GM10847 (cell line): ENCODE measurements around the gene HPSE2.

Source experiments
- POLR2A ChIP-seq: IDR thresholded peaks from 2 replicates; pipeline ENCODE4 v1.6.1; 2011; ENCODE audit not compliant: insufficient read length; ENCODE audit errors: extremely low read depth

Gene HPSE2

GRCh38 chr10:98619446-98619845 lies 616.2 kb downstream of the HPSE2 start:
- TF ChIP-seq POLR2A = no peak

- no peak for TF ChIP-seq POLR2A
Observed at GRCh38 chr10:98617906-98618520, 617.6 kb downstream of the HPSE2 start.

- TF ChIP-seq POLR2A = no peak
Observed at GRCh38 chr10:98613446-98613845, 622.2 kb downstream of the HPSE2 start.

- TF ChIP-seq POLR2A = no peak
Observed at GRCh38 chr10:98611436-98611835, 624.2 kb downstream of the HPSE2 start.

- no peak for TF ChIP-seq POLR2A
Observed at GRCh38 chr10:98610836-98611235, 624.8 kb downstream of the HPSE2 start.

- no peak for TF ChIP-seq POLR2A
Observed at GRCh38 chr10:98610301-98610700, 625.4 kb downstream of the HPSE2 start.

- TF ChIP-seq POLR2A = no peak
Observed at GRCh38 chr10:98609265-98609664, 626.4 kb downstream of the HPSE2 start.

GRCh38 chr10:98608411-98608810 lies 627.2 kb downstream of the HPSE2 start:
- TF ChIP-seq POLR2A = no peak

GRCh38 chr10:98602224-98602623 lies 633.4 kb downstream of the HPSE2 start:
- TF ChIP-seq POLR2A = no peak

GRCh38 chr10:98599032-98599610 lies 636.5 kb downstream of the HPSE2 start:
- TF ChIP-seq POLR2A = no peak

GRCh38 chr10:98596404-98596803 lies 639.2 kb downstream of the HPSE2 start:
- TF ChIP-seq POLR2A = no peak

- no peak for TF ChIP-seq POLR2A
Observed at GRCh38 chr10:98589691-98590090, 646.0 kb downstream of the HPSE2 start.

GRCh38 chr10:98589007-98589406 lies 646.6 kb downstream of the HPSE2 start:
- TF ChIP-seq POLR2A = no peak

GRCh38 chr10:98587156-98587837 lies 648.4 kb downstream of the HPSE2 start:
- no peak for TF ChIP-seq POLR2A

GRCh38 chr10:98586096-98586495 lies 649.6 kb downstream of the HPSE2 start:
- TF ChIP-seq POLR2A = no peak

GRCh38 chr10:98582363-98582762 lies 653.3 kb downstream of the HPSE2 start:
- no peak for TF ChIP-seq POLR2A
